Choroid plexus epithelial cell (primary cell): ENCODE measurements around the gene TEAD1.
A peak's percentile ranks its signal among the peaks of the same experiment; 100 is the strongest.
"Not testable (repeated sequence)": the region's sequence is repeated elsewhere in the genome, so short reads cannot be mapped to it uniquely, and the experiment has no call there.

Experiments used
- DNase-seq: peaks from one replicate; pipeline ENCODE4 v3.0.0-alpha.2; 2010; ENCODE audit warnings: low read depth
- H3K4me3 ChIP-seq: 2 replicates; pipeline ENCODE4 v1.5.1; 2011; ENCODE audit warnings: low read depth, mild to moderate bottlenecking, control low read depth, low read length, moderate library complexity
- TF ChIP-seq, protein P1 (sequence below): conservative IDR thresholded peaks from 2 replicates; pipeline ENCODE4 v1.5.1; 2011; ENCODE audit warnings: low read depth, mild to moderate bottlenecking, control low read depth, inconsistent platforms, low read length, moderate library complexity

TEAD1 gene

DNA sequence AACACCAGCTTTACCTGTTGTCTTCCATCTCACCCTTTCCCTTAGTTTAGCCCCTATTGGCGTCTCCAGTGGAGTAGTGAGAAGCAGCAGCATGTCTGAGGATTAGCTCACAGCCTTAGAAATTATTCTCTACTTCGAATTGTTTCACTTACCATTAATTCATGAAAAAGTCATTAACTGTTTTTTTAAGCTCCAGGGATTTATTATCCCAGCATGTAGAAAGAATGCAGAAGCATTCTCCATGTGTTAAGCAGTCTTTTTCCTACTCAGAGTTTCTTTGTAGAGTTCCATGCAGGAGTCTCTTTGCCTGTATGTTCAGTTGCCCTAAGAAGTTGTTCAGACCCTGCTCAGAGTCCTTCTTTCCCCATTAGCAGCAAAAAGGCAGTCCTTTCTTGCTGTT is 197.0 kb downstream of the TEAD1 start:
- TF ChIP-seq, protein P1, sequence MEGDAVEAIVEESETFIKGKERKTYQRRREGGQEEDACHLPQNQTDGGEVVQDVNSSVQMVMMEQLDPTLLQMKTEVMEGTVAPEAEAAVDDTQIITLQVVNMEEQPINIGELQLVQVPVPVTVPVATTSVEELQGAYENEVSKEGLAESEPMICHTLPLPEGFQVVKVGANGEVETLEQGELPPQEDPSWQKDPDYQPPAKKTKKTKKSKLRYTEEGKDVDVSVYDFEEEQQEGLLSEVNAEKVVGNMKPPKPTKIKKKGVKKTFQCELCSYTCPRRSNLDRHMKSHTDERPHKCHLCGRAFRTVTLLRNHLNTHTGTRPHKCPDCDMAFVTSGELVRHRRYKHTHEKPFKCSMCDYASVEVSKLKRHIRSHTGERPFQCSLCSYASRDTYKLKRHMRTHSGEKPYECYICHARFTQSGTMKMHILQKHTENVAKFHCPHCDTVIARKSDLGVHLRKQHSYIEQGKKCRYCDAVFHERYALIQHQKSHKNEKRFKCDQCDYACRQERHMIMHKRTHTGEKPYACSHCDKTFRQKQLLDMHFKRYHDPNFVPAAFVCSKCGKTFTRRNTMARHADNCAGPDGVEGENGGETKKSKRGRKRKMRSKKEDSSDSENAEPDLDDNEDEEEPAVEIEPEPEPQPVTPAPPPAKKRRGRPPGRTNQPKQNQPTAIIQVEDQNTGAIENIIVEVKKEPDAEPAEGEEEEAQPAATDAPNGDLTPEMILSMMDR: no peak
- no peak for DNase-seq
- H3K4me3 ChIP-seq: no peak overlapping the region

DNA sequence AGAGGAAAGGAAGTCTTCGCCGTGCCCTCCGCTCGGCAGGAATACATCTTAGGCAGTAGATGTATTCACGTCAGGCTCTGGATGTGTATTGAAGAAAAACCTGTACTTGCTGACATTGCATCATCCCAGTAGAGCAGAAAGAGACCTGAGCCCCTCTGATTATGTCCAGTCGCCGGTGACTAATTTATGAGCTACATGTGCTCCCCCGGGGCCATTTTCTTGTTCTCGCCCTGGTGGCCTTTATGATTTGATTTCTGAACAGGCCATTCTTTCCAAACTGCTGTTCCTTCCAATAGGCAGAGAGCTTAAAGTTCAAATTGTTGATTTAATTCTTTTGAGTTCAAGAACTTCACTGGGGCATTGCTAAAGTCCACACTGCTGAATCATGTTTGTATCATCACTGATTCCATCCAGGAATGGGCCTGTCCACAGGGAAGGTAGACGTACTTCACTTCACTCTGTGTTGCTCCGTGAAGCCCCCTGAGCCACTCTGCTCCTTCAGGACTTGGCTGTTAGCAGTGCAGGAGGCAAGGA is 197.6 kb downstream of the TEAD1 start:
- peak; percentile 34 for DNase-seq
- H3K4me3 ChIP-seq: no peak overlapping the region
- TF ChIP-seq, protein P1: no peak

DNA sequence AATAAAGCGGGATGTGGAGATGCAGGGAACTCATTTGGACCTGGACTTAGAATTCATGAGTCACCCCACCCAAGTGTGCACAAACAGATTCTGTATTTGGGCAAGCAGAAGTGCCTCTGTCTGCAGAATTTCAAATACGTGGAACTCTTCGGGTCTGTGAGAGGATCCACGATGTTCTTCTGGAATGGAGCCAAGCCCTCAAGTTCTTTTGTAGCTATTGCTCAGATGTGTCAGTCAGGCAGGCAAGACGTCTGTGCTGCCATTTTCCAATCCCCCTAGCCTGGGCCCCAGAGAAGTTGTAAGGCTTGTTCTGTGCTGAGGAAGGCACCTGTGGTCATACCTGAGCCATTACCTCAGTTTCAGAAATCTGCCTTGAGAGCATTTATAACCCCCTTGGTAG is 202.1 kb downstream of the TEAD1 start:
- no peak for DNase-seq
- TF ChIP-seq, protein P1: no peak
- no peak overlapping the region for H3K4me3 ChIP-seq

DNA sequence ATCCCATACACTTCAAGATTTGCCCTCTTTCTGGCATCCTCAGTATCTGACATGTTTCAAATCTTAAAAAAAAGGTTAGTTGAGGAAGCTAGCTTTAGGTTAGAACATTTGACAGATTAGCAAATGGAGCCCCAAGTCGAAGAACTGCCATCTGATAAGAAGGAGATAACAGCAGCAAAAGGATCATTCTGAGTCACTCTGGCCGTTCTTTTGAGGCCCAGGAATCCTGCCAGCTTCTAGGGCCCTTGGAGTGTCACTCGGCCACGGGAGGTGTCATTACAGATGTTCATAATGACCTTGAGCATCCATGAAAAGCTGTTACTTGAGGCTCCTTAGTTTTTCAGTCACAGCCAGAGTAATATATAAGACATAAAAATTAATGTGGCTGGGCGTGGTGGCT is 202.8 kb downstream of the TEAD1 start:
- DNase-seq: no peak
- TF ChIP-seq, protein P1: no peak
- H3K4me3 ChIP-seq: no peak overlapping the region

DNA sequence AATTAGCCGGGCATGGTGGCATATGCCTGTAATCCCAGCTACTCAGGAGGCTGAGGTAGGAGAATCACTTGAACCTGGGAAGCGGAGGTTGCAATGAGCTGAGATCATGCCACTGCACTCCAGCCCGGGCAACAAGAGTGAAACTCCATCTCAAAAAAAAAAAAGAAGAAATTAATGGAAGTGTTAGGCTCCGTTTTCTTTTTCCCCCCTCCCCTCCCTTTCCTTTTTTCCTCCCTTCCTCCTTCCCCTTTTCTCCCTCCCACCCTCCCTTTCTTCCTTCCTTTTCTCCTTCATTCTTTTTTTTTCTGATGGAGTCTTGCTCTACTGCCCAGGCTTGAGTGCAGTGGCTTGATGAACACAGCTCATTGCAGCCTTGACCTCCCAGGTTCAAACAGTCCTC is 203.3 kb downstream of the TEAD1 start:
- not testable (repeated sequence) for H3K4me3 ChIP-seq

DNA sequence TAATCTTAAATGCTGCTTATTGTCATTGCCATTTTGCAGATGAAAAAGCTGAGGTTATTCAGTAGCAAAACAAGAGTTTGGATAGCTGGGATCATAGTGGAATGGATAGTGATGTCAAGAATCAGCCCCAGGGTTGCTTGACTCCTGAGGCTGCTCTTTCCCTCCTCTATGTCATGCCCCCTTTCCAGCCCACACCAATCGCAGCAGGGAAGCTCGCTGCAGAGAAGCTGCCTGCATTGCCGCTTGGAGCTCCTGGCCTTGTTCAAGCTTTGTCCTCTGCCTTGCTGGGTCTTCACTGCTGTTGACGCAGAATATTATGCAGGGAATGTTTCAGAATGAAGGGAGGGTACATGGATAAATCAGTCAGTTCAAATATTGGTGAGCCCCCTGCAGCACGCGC is 206.1 kb downstream of the TEAD1 start:
- TF ChIP-seq, protein P1: no peak
- H3K4me3 ChIP-seq: no peak overlapping the region
- DNase-seq: no peak

More for the DNA sequence above, 203.3 kb downstream of the TEAD1 start:
- DNase-seq: not testable (repeated sequence)

DNA sequence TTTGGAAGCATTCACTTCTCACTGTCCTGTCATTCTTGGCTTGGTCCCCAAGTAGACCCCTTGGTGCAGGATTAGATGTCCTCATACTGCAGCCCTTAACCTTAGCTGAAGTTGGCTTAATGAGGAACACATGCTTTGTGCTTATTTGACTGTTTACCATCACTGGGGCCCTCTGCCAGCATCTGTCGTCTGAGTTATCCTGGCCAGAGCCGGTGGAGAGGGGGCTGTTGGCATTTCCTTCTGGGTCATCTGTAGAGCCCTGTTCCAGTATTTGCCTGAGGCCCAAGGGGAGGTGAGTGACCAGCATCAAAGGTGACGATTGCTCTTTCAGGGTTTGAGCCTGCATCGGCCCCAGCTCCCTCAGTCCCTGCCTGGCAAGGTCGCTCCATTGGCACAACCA is 208.4 kb downstream of the TEAD1 start:
- no peak overlapping the region for H3K4me3 ChIP-seq
- no peak for DNase-seq
- TF ChIP-seq, protein P1: no peak
